GM20000 (cell line): ENCODE data around the gene DNAH17.

Experiments
- DNase-seq: peaks from one replicate; pipeline ENCODE4 v3.0.0; 2012; ENCODE audit warnings: low spot score
- CTCF ChIP-seq: IDR thresholded peaks from 2 replicates; pipeline ENCODE4 v1.5.1; 2012; ENCODE audit warnings: mild to moderate bottlenecking, control low read depth; ENCODE audit errors: extremely low read depth, missing control alignments

The DNAH17 gene

DNA sequence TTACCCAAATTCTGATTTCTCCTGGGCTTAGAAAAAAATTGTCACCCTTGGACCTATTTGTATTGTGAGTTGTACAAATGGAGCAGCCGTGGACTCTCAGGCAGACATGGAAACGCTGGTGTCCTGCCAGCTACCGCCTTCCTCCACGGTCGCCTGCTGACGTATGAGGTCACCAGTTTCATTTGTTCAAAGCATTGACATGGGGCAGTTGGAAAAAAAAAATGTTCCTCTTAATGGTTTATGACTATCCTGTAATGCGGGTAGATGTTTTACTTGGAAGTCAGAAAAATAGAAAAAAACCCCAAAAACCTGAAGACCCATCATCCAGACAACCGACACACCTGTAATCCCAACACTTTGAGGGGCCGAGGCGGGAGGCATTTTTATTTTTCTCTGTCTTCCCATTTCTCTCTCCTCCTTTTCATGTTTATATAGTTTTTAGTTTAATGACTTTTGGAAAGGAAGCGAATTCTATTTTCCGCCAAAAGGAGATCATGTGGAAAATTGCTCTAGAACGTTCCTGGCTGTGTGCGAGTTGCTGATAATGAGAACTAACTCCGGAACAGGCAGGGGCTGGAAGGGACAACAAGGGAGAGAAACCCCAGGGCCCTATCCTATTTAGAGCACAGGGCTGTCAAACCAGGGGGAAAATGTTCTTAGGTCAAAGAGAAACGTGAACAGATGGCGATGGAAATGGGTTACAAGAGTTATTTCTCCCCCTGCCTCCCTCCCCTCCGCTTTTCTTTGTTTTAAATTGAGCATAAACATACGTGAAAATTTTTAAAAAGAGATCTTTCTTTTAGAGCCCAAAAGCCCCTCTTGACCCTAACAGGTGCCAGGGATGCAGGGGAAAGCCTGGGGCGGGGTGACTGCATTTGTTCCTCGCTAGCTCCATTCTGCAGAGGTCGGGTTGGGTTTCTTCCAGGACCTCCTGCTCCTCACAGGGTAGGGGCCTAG is 13.7 kb downstream of the DNAH17 start:
- TF ChIP-seq CTCF: no peak
- DNase-seq: no peak

DNA sequence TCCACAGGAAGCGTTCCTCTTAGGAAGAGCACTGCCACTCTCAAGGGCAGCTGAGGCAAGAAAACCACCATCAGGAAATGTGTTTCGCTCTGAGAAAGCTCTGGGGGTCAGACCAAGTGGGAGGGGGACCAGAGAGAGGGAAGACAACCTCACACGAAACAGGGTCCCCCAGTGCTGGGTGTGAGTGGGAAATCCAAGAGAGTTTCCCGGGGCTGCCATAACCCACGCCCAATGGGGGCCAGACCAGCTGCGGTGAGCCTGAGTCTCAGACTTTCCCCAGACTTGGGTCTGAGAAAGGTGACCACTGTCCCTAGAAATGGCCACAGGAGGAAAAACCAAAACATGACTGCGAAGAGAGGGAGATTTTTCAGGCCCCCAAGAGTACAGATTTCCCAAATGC is 14.5 kb downstream of the DNAH17 start:
- no peak for TF ChIP-seq CTCF
- no peak for DNase-seq

DNA sequence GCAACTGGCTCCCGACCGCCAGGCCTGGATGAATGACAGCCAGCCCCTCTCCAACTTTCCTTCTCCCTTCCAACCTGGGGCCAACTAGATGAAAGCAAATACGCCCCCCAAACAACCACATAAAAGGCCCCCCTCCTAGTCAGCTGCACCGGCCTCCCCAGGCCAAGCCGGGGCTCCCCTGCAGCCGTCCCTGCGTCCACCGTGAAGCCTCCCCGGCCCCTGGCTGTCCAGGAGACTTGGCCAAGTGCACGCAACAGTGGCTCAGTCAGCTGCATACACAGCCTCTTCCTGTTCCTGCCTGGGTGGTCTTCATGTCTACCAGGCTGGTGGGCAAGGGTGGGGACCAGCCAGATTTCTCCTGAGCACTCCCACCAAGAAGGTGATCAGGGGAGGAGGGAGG is 16.0 kb downstream of the DNAH17 start:
- no peak for TF ChIP-seq CTCF
- no peak for DNase-seq

- TF ChIP-seq CTCF: no peak
- no peak for DNase-seq
Observed at GRCh38 chr17:78560731-78561130, 16.5 kb downstream of the DNAH17 start.

DNA sequence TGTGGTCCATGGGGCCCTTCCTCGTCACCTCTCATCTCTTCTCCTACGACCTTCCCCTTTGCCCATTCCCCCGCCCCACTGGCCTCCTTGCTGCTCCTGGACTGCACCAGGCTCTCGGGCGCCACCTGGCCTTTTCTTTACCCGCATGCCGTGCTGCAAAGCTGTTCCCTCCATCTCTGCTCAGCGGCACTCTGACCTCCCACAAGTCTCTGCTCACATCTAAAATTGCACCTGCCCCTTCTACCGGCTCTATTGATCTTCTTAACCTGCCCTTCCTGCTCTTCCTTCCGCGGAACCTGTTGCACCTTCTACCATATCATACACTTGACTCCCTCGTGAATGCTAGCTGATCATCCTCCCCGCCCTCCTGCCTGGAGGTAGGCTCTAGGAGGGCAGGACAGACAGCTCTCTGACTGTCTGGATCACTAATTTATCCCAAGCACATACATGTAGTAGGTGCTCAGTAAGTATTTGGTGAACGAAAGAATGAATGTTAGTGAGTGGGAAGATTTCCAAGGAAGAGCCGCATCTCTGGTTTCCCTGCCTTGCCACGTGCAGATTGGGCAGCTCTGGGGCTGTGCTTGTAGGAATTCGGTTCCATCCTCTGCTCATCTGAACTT is 17.3 kb downstream of the DNAH17 start:
- peak; percentile 31 for TF ChIP-seq CTCF
- DNase-seq: no peak

- TF ChIP-seq CTCF: no peak
- DNase-seq: no peak
Observed at GRCh38 chr17:78558989-78559388, 18.2 kb downstream of the DNAH17 start.

- no peak for DNase-seq
Observed at GRCh38 chr17:78558181-78558850, 18.9 kb downstream of the DNAH17 start.

More at GRCh38 chr17:78558181-78558850, 18.9 kb downstream of the DNAH17 start:
- TF ChIP-seq CTCF: no peak
